SK-N-SH (cell line): Measurements from ENCODE around the gene MAX. TPM values are rescaled to one million over a fixed set of nuclear protein-coding genes. Genes with fewer than 3 reads are reported as not detected.
"Not testable (repeated sequence)": the region's sequence is repeated elsewhere in the genome, so short reads cannot be mapped to it uniquely, and the experiment has no call there.

Source experiments
- CTCF ChIA-PET: fragments of 300-600, 350-600 bp; formaldehyde crosslinking; extraction: SDS; loops from one replicate; lab custom pipeline; 2021; lab: Yijun Ruan, JAX
- POLR2A ChIA-PET: fragments of 350-600 bp; sonication (Branson Sonifier 250); formaldehyde crosslinking; extraction: SDS; loops from one replicate; lab custom pipeline; 2020; ENCODE audit warnings: antibody characterized with exemption, inconsistent platforms; lab: Yijun Ruan, JAX
- DNase-seq: peaks from one replicate; pipeline ENCODE4 v3.0.0; 2012
- H2AFZ ChIP-seq: fragments of 200-600 bp; sonication (generic); 2 replicates; pipeline ENCODE4 v1.8.1; 2016; ENCODE audit warnings: antibody characterized with exemption, mild to moderate bottlenecking, low read depth
- H3F3A ChIP-seq: fragments of 200-600 bp; sonication (generic); replicated peaks from 2 replicates; pipeline ENCODE3; 2016; ENCODE audit warnings: antibody characterized with exemption, mild to moderate bottlenecking; ENCODE audit not compliant: insufficient read depth
- H3K27ac ChIP-seq, 2 experiments: fragments of 200-500 bp in 1 of 2; fragments of 200-600 bp in 1 of 2; sonication (Bioruptor generic) in 1 of 2; sonication (generic), shearing (Covaris generic) in 1 of 2; 2 replicates each; pipeline versions ENCODE4 v1.5.1 to v1.6.1; 2014 to 2016; ENCODE audit warnings: low read depth in 2 of 2, inconsistent platforms in 1 of 2, low read length in 1 of 2, mild to moderate bottlenecking in 1 of 2, mixed read lengths in 1 of 2
- H3K27me3 ChIP-seq: fragments of 200-600 bp; sonication (generic), shearing (Covaris generic); 2 replicates; pipeline ENCODE4 v1.6.1; 2016; ENCODE audit warnings: mixed run types; ENCODE audit not compliant: insufficient read depth
- H3K36me3 ChIP-seq, 2 experiments: fragments of 200-500 bp in 1 of 2; fragments of 200-600 bp in 1 of 2; sonication (Bioruptor generic) in 1 of 2; sonication (generic) in 1 of 2; replicated peaks in 1 of 2; 2 replicates each; pipeline versions ENCODE3 to v1.5.1; 2014 to 2016; ENCODE audit warnings: low read length in 1 of 2, mild to moderate bottlenecking in 1 of 2; ENCODE audit not compliant: insufficient read depth in 2 of 2, control insufficient read depth in 1 of 2
- H3K4me1 ChIP-seq, 2 experiments: fragments of 200-500 bp in 1 of 2; fragments of 200-600 bp in 1 of 2; sonication (Bioruptor generic) in 1 of 2; sonication (generic), shearing (Covaris generic) in 1 of 2; 2 replicates each; pipeline versions ENCODE4 v1.5.1 to v1.6.1; 2014 to 2016; ENCODE audit warnings: low read depth in 1 of 2, low read length in 1 of 2, mixed run types in 1 of 2; ENCODE audit not compliant: insufficient read depth in 2 of 2, control insufficient read depth in 1 of 2
- H3K4me2 ChIP-seq: fragments of 200-600 bp; sonication (generic), shearing (Covaris generic); 2 replicates; pipeline ENCODE4 v1.6.1; 2017; ENCODE audit warnings: mixed run types
- H3K4me3 ChIP-seq, 2 experiments: fragments of 200-500 bp in 1 of 2; fragments of 200-600 bp in 1 of 2; sonication (Bioruptor generic) in 1 of 2; sonication (generic), shearing (Covaris generic) in 1 of 2; 2 replicates each; pipeline versions ENCODE4 v1.5.1 to v1.8.1; 2014 to 2016; ENCODE audit warnings: low read depth in 2 of 2, inconsistent platforms in 1 of 2, low read length in 1 of 2, mild to moderate bottlenecking in 1 of 2, mixed read lengths in 1 of 2, moderate library complexity in 1 of 2
- H3K79me2 ChIP-seq: fragments of 200-600 bp; sonication (generic); 2 replicates; pipeline ENCODE4 v1.8.1; 2017; ENCODE audit warnings: mild to moderate bottlenecking; ENCODE audit not compliant: insufficient read depth
- H3K9ac ChIP-seq: fragments of 200-600 bp; sonication (generic); 2 replicates; pipeline ENCODE4 v1.6.1; 2017; ENCODE audit warnings: mixed run types
- H3K9me2 ChIP-seq: fragments of 200-600 bp; sonication (generic); 2 replicates; pipeline ENCODE4 v1.6.1; 2017; ENCODE audit warnings: mixed run types
- H3K9me3 ChIP-seq: fragments of 200-600 bp; sonication (generic); 2 replicates; pipeline ENCODE4 v1.6.1; 2017; ENCODE audit warnings: mixed run types, mild to moderate bottlenecking, moderate library complexity
- H4K20me1 ChIP-seq: fragments of 200-600 bp; sonication (generic); 2 replicates; pipeline ENCODE4 v1.6.1; 2017; ENCODE audit warnings: mild to moderate bottlenecking, mixed run types; ENCODE audit not compliant: insufficient read depth
- CTCF ChIP-seq: fragments of 200-600 bp; sonication (generic); IDR thresholded peaks from 2 replicates; pipeline ENCODE4 v1.6.1; 2017; ENCODE audit warnings: antibody characterized with exemption, mild to moderate bottlenecking, moderate library complexity
- ELF1 ChIP-seq: IDR thresholded peaks from 2 replicates; pipeline ENCODE4 v1.4.0; 2012
- EZH2phosphoT487 ChIP-seq: fragments of 200-600 bp; sonication (generic); IDR thresholded peaks from 2 replicates; pipeline ENCODE4 v1.6.1; 2017; ENCODE audit warnings: low read depth, mixed run types, mild to moderate bottlenecking, antibody characterized with exemption, moderate library complexity, borderline replicate concordance
- FOXJ3 ChIP-seq: sonication (generic); formaldehyde crosslinking; IDR thresholded peaks from 2 replicates; pipeline ENCODE4 v1.5.1; 2020; ENCODE audit warnings: mild to moderate bottlenecking, missing genetic modification reagents
- FOXM1 ChIP-seq: IDR thresholded peaks from 2 replicates; pipeline ENCODE4 v1.4.0; 2012; ENCODE audit warnings: low read depth, mild to moderate bottlenecking
- GATA2 ChIP-seq: sonication (generic); formaldehyde crosslinking; IDR thresholded peaks from 2 replicates; pipeline ENCODE4 v1.5.0; 2020; ENCODE audit warnings: mild to moderate bottlenecking, missing genetic modification reagents
- IRF3 ChIP-seq: fragments of 150-350 bp; IDR thresholded peaks from 2 replicates; pipeline ENCODE4 v1.6.1; 2016; ENCODE audit warnings: mild to moderate bottlenecking, low read depth, low read length
- JUND ChIP-seq: IDR thresholded peaks from 2 replicates; pipeline ENCODE4 v1.4.0; 2012
- MEF2A ChIP-seq: IDR thresholded peaks from 2 replicates; pipeline ENCODE4 v1.4.0; 2012; ENCODE audit warnings: low read depth, borderline replicate concordance
- MXI1 ChIP-seq: IDR thresholded peaks from 2 replicates; pipeline ENCODE4 v1.6.1; 2012; ENCODE audit warnings: mild to moderate bottlenecking, low read depth, low read length, improper control_type of control experiment
- NFIC ChIP-seq: IDR thresholded peaks from 2 replicates; pipeline ENCODE4 v1.4.0; 2012; ENCODE audit warnings: borderline replicate concordance
- NRF1 ChIP-seq: IDR thresholded peaks from 2 replicates; pipeline ENCODE4 v1.6.1; 2012; ENCODE audit warnings: low read depth, mild to moderate bottlenecking, low read length
- POLR2AphosphoS5 ChIP-seq: IDR thresholded peaks from 2 replicates; pipeline ENCODE4 v1.6.1; 2012; ENCODE audit warnings: low read depth, low read length
- REST ChIP-seq: IDR thresholded peaks from 2 replicates; pipeline ENCODE4 v1.6.1; 2012; ENCODE audit warnings: mild to moderate bottlenecking, low read depth, low read length, moderate library complexity
- RFX5 ChIP-seq: IDR thresholded peaks from 2 replicates; pipeline ENCODE4 v1.6.1; 2012; ENCODE audit warnings: mild to moderate bottlenecking, improper control_type of control experiment, low read length
- RXRA ChIP-seq: IDR thresholded peaks from 2 replicates; pipeline ENCODE4 v1.4.0; 2012; ENCODE audit warnings: low read depth, mild to moderate bottlenecking, borderline replicate concordance
- SIN3A ChIP-seq: IDR thresholded peaks from 2 replicates; pipeline ENCODE4 v1.6.1; 2012; ENCODE audit warnings: low read depth, mild to moderate bottlenecking, low read length, moderate library complexity, borderline replicate concordance
- TAF1 ChIP-seq: IDR thresholded peaks from 2 replicates; pipeline ENCODE4 v1.6.1; 2012; ENCODE audit warnings: low read depth, mild to moderate bottlenecking, low read length, moderate library complexity, borderline replicate concordance
- YY1 ChIP-seq: IDR thresholded peaks from 2 replicates; pipeline ENCODE4 v1.4.0; 2012; ENCODE audit warnings: low read depth, mild to moderate bottlenecking
- WGBS: methylation state at CpG from one replicate; pipeline ENCODE4 v1.1.6; 2017; ENCODE audit warnings: low lambda C conversion rate; 5-methylcytosine and 5-hydroxymethylcytosine counted together
- polyA plus RNA-seq, 3 experiments: library from polyadenylated mRNA; depleted of rRNA; stranded (reverse); fragments of >200 nt; gene quantifications; 2 replicates each; pipeline ENCODE4 v1.2.3, GENCODE V29; 2012
- TF ChIP-seq, protein P1 (sequence below): IDR thresholded peaks from 2 replicates; pipeline ENCODE4 v1.4.0; 2012; ENCODE audit warnings: low read depth

The MAX gene
- polyA plus RNA-seq, 1 of the 3 experiments (the other 2 are of a cell fraction): 103 TPM

DNA sequence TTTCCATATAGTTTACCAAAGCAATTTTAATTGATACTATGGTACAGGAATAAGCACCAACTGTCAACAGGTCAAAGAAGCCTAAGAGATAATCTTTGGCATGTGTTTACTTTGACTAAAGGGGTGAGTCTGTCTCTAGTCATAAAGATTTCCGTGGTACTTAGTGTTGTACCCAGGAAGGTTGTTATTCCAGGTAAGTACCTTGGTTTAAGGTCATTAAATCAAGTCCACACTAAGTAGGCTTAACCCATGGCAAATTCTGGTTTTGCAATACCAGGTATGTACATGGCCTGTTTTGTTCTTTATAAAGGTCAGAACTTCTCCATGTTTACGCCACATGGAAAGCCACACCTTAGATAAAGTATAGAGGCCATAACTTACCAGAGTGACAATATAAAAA, 10.0 kb downstream of the MAX start:
- H3K79me2 ChIP-seq: peaks cover 47% of the 10 kb centered on the region
- TF ChIP-seq RFX5 (no peak), IRF3 (no peak), REST (no peak), MEF2A (no peak), JUND (no peak), SIN3A (no peak), CTCF (no peak), YY1 (no peak), TAF1 (no peak), MXI1 (no peak), ELF1 (no peak), FOXJ3 (CRISPR knock-in tag) (no peak), NRF1 (no peak), FOXM1 (no peak), NFIC (no peak), POLR2AphosphoS5 (no peak), EZH2phosphoT487 (no peak), GATA2 (CRISPR knock-in tag) (no peak), RXRA (no peak)
- TF ChIP-seq, protein P1, sequence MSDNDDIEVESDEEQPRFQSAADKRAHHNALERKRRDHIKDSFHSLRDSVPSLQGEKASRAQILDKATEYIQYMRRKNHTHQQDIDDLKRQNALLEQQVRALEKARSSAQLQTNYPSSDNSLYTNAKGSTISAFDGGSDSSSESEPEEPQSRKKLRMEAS: no peak
- no peak overlapping the region for H3K4me3 ChIP-seq
- H3K9ac ChIP-seq: no peak overlapping the region
- H3K36me3 ChIP-seq: peaks cover 62 to 79% of the 10 kb centered on the region in 2 experiments
- no peak for DNase-seq
- POLR2A ChIA-PET: no interaction called here
- H3K27ac ChIP-seq: no peak overlapping the region
- no peaks in the 10 kb centered on the region for H3K9me3 ChIP-seq
- peaks cover 25% of the 10 kb centered on the region for H4K20me1 ChIP-seq
- no peak overlapping the region for H2AFZ ChIP-seq
- WGBS: 92% methylated on average over 2 of the region's 2 CpGs
- peaks cover 17 to 22% of the 10 kb centered on the region in 2 experiments for H3K4me1 ChIP-seq
- no peaks in the 10 kb centered on the region for H3K27me3 ChIP-seq
- CTCF ChIA-PET: interaction anchor here (0.8 to 1.8 kb wide), 3 partner anchors 11 to 105 kb away, joined by 3 to 4 read pairs (median 3); partner anchors contain the start of gene FNTB
- H3K9me2 ChIP-seq: no peaks in the 10 kb centered on the region
- no peaks in the 10 kb centered on the region for H3F3A ChIP-seq
- H3K4me2 ChIP-seq: no peak overlapping the region

DNA sequence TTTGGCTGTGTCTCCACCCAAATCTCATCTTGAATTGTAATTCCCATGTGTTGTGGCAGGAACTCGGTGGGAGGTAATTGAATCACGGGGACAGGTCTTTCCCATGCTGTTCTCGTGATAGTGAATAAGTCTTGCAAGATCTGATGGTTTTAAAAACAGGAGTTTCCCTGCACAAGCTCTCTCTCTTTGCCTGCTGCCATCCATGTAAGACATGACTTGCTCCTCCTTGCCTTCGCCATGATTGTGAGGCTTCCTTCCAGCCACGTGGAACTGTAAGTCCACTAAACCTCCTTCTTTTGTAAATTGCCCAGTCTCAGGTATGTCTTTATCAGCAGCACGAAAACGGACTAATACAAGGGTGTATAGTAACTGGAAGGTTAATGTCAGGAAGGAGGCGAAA, 14.5 kb downstream of the MAX start:
- H3K27me3 ChIP-seq, CTCF ChIA-PET, H3K4me3 ChIP-seq, H3F3A ChIP-seq, DNase-seq, H3K4me2 ChIP-seq, H3K9me3 ChIP-seq, POLR2A ChIA-PET, H3K27ac ChIP-seq, H4K20me1 ChIP-seq, H3K4me1 ChIP-seq, H2AFZ ChIP-seq, H3K9me2 ChIP-seq, H3K9ac ChIP-seq: not testable (repeated sequence)
- WGBS: 97% methylated on average over 8 of the region's 8 CpGs
- Histone ChIP-seq H3K79me2 (peaks cover 36% of the 10 kb centered on the region), H3K36me3 (peaks cover 72 to 84% of the 10 kb centered on the region in 2 experiments)
